ENCODE results near the gene TTC9B. TPM values are rescaled to one million over a fixed set of nuclear protein-coding genes. Genes with fewer than 3 reads are reported as not detected.

TTC9B gene
- total and polyA plus RNA-seq, 8 donors = 0.35 to 0.37 TPM; not detected in 6

GRCh38 chr19:40234429-40235237 is 16.4 kb upstream of the TTC9B start:
- DNase-seq = no peak
- Histone ChIP-seq H3K4me1 (peaks cover 0 to 16% (median 12%) of the 10 kb centered on the region in 4 donors), H3K36me3 (peaks cover 64 to 74% (median 73%) of the 10 kb centered on the region in 4 donors), H3K4me3 (no peak overlapping the region), H3K27me3 (no peaks in the 10 kb centered on the region), H3K27ac (no peak overlapping the region), H3K9me3 (no peaks in the 10 kb centered on the region)
- TF ChIP-seq, protein P1, sequence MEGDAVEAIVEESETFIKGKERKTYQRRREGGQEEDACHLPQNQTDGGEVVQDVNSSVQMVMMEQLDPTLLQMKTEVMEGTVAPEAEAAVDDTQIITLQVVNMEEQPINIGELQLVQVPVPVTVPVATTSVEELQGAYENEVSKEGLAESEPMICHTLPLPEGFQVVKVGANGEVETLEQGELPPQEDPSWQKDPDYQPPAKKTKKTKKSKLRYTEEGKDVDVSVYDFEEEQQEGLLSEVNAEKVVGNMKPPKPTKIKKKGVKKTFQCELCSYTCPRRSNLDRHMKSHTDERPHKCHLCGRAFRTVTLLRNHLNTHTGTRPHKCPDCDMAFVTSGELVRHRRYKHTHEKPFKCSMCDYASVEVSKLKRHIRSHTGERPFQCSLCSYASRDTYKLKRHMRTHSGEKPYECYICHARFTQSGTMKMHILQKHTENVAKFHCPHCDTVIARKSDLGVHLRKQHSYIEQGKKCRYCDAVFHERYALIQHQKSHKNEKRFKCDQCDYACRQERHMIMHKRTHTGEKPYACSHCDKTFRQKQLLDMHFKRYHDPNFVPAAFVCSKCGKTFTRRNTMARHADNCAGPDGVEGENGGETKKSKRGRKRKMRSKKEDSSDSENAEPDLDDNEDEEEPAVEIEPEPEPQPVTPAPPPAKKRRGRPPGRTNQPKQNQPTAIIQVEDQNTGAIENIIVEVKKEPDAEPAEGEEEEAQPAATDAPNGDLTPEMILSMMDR (IDR thresholded peaks at IDR 0.05) = no peak
- TF ChIP-seq POLR2A (IDR thresholded peaks at IDR 0.05) (no peak), POLR2AphosphoS5 (IDR thresholded peaks at IDR 0.05) (no peak), EP300 (IDR thresholded peaks at IDR 0.05) (no peak)
- WGBS, 5 donors = 84 to 93% (median 90%) methylated on average over 20 to 22 of the region's 22 CpGs
- intact Hi-C loops (cut with DNase I; ENCODE audit: low total_unique reads) = no loop called here

DNA sequence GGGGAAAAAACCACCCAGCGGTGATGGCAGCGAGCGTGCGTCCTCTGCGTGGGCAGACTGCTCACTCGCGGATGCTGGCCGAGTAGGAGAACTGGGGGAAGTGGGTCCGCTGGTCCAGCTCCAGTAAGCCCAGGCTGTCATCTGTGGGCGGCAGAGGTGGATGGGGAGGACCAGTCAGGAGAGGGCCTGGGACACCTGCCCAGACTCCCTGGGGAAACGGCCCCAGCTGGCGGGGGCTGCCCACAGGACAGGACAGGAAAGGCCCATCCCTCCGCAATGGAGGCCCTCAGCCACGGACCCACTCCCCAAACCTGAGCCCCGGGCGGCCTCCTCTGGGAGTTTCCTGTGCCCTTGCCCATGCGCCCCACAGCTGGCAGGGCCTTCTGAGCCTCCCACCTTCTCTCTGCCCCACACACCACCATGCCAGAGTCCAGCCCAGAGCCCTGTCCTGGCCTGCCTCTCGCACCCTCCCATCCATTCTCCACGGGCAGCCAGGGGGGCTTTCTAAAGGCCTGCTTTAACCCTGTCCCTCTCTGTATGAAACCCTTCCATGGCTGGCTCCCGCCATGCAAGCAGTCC is 15.7 kb upstream of the TTC9B start:
- Histone ChIP-seq H3K27ac (no peak overlapping the region), H3K36me3 (peaks cover 56 to 67% (median 66%) of the 10 kb centered on the region in 4 donors), H3K9me3 (no peaks in the 10 kb centered on the region), H3K4me3 (no peak overlapping the region), H3K4me1 (peaks cover 0 to 16% (median 12%) of the 10 kb centered on the region in 4 donors), H3K27me3 (no peaks in the 10 kb centered on the region)
- WGBS, 5 donors = 92 to 94% (median 92%) methylated on average over 16 to 20 of the region's 20 CpGs
- TF ChIP-seq POLR2AphosphoS5 (IDR thresholded peaks at IDR 0.05) (no peak), EP300 (IDR thresholded peaks at IDR 0.05) (no peak), POLR2A (IDR thresholded peaks at IDR 0.05) (no peak)
- TF ChIP-seq, protein P1 (IDR thresholded peaks at IDR 0.05) = no peak
- intact Hi-C loops (cut with DNase I; ENCODE audit: low total_unique reads) = no loop called here
- DNase-seq = no peak

DNA sequence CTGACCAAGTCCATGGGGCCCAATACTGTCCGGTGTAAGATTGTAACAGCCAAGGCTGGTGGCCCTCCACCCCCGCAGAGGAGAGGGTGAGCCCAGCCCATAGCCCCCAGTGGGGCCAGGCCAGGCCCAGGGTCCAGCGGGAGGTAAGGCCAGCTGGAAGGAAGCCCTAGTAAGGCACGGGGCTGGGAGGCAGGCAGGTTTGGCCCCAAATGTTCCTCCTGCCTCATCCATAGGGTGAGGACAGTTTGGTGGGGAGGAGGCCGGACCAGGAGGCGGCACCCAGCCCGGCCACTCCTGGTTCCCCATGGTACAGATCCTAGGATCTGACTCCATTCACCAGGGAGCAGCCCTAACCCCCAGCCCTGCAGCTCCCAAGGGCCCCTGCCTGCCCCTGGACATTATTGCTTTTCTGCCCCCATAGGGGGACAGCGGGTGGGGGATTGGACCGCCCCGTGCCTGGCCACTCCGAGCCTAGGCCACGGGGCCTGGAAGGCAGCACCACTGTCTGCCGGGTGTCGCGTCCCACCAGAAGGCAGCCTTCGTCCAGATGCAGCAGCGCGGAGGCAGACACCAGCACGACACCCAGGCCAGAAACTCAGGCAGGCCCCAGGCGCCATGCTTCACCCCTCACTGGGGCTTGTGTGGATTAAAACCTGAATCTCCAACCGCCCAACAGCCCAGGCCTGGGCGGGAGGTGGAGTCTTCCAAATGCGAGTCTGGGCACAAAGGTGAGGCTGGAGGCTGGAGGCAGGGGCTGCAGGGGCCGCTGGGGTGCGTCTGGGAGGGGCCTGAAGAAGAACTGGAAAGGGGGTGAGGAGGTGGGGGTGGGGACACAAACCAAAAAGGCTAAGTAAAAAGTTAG is 15.0 kb upstream of the TTC9B start:
- intact Hi-C loops (cut with DNase I; ENCODE audit: low total_unique reads) = no loop called here
- Histone ChIP-seq H3K4me1 (peaks cover 0 to 16% (median 12%) of the 10 kb centered on the region in 4 donors), H3K27ac (no peak overlapping the region), H3K36me3 (peaks cover 49 to 59% (median 58%) of the 10 kb centered on the region in 4 donors), H3K9me3 (no peaks in the 10 kb centered on the region), H3K4me3 (no peak overlapping the region), H3K27me3 (no peaks in the 10 kb centered on the region)
- TF ChIP-seq POLR2AphosphoS5 (IDR thresholded peaks at IDR 0.05) (no peak), POLR2A (IDR thresholded peaks at IDR 0.05) (no peak), EP300 (IDR thresholded peaks at IDR 0.05) (no peak)
- TF ChIP-seq, protein P1 (IDR thresholded peaks at IDR 0.05) = no peak
- DNase-seq = no peak
- 86 to 94% (median 90%) methylated on average over 9 to 25 of the region's 25 CpGs for WGBS, 5 donors

- H3K36me3 ChIP-seq = peaks cover 42 to 52% (median 51%) of the 10 kb centered on the region in 4 donors
- TF ChIP-seq, protein P1 (IDR thresholded peaks at IDR 0.05) = no peak
- TF ChIP-seq POLR2AphosphoS5 (IDR thresholded peaks at IDR 0.05) = no peak
- no peak for TF ChIP-seq EP300 (IDR thresholded peaks at IDR 0.05)
- TF ChIP-seq POLR2A (IDR thresholded peaks at IDR 0.05) = no peak
- no peak for DNase-seq
- intact Hi-C loops (cut with DNase I; ENCODE audit: low total_unique reads) = no loop called here
- peaks cover 0 to 6% (median 0%) of the 10 kb centered on the region in 3 donors for H3K27me3 ChIP-seq
- H3K4me1 ChIP-seq = peaks cover 0 to 16% (median 12%) of the 10 kb centered on the region in 4 donors
- no peaks in the 10 kb centered on the region for H3K9me3 ChIP-seq
- H3K27ac ChIP-seq = no peak overlapping the region
- WGBS, 5 donors = 73 to 85% (median 77%) methylated on average over 2 to 12 of the region's 12 CpGs
- no peak overlapping the region for H3K4me3 ChIP-seq
Observed at GRCh38 chr19:40232479-40232878, 14.3 kb upstream of the TTC9B start.

Measured in stomach (tissue), 9 donors.